Ascending aorta (tissue), 2 donors: ENCODE measurements around the gene CPNE4. TPM values are rescaled to one million over a fixed set of nuclear protein-coding genes. Genes with fewer than 3 reads are reported as not detected.
"Not testable (repeated sequence)": the region's sequence is repeated elsewhere in the genome, so short reads cannot be mapped to it uniquely, and the experiment has no call there.

Experiments used
- DNase-seq, 2 donors: peaks; one replicate each; pipeline ENCODE4 v3.0.0-alpha.2; 2019; ENCODE audit warnings: low spot score in 2 of 2
- H3K27ac ChIP-seq, 2 donors: fragments of 200-600 bp; sonication (generic); one replicate each; pipeline ENCODE4 v1.5.1; 2016 to 2017; ENCODE audit warnings: mild to moderate bottlenecking in 1 of 2
- H3K27me3 ChIP-seq: fragments of 200-600 bp; sonication (generic); one replicate; pipeline ENCODE4 v1.5.1; 2017
- H3K36me3 ChIP-seq, 2 donors: fragments of 200-600 bp; sonication (generic); one replicate each; pipeline ENCODE4 v1.5.1; 2016
- H3K4me1 ChIP-seq, 2 donors: fragments of 200-600 bp; sonication (generic); one replicate each; pipeline ENCODE4 v1.5.1; 2016 to 2017; ENCODE audit warnings: mild to moderate bottlenecking in 1 of 2
- H3K4me3 ChIP-seq, 2 donors: fragments of 200-600 bp; sonication (generic); one replicate each; pipeline ENCODE4 v1.5.1; 2016 to 2017; ENCODE audit warnings: mild to moderate bottlenecking in 1 of 2
- H3K9me3 ChIP-seq, 2 donors: fragments of 200-600 bp; sonication (generic); one replicate each; pipeline ENCODE4 v1.5.1; 2016
- intact Hi-C: fragments of 100-400 bp; cut with DNase I; formaldehyde crosslinking; loops from one replicate; pipeline ENCODE4 v1.15.1; 2023
- total RNA-seq: library from RNA; depleted of rRNA; stranded (reverse); fragments of >200 nt; gene quantifications from one replicate; pipeline ENCODE4 v1.1.0, GENCODE V29; 2016
- TF ChIP-seq, protein P1 (sequence below), 3 experiments: fragments of 200-600 bp in 2 of 3; fragments of 450-650 bp in 1 of 3; sonication (generic) in 2 of 3; IDR thresholded peaks; one replicate each; pipeline ENCODE4 v1.5.1; 2016 to 2019; ENCODE audit warnings: antibody characterized with exemption in 3 of 3, mild to moderate bottlenecking in 1 of 3, moderate library complexity in 1 of 3

CPNE4 gene
- total RNA-seq, 1 donor from 2014 or later: not detected

DNA sequence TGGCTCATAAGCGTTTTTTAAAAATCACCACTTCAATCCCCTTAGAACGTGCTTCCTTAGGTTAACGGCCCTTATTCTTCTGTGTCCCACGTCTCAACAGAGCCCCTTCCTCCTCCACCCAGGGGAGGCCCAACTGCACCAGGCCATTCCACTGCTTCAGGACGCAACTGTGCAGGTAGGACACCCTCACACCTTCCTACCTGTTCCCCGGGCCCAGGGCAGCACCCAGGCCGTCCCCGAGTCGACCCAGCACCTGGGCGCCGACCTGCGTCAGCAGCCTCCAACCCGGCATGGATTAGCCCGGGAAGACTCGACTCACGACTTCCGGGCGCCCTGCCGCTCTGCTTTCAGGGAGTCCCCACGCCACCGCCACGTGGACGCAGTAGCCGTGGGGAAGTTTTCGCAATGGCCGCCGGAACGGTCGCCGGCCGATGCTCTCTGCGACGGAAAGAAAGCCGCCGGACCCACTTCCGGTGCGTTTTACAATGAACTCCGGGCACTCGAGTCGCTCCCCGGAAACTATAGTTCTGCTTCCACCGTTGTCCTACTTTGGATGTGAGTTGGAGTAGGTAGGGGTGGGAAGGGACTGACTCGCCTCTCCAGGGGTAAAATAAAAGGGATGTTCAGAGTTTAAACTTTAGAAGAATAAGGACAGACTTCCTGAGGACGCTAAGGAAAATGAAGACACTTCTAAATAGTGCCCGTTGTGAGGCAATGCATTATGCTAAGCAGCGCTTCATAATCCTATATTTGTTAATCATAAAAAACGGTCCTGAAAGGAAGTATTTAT, 532.1 kb downstream of the CPNE4 start, which contains the start of gene MRPL3:
Gene MRPL3, minus strand, starts transcription at position 442 of the 790 bp plus-strand sequence. Its CDS starts 150 bp downstream, at position 292.
- TF ChIP-seq, protein P1, sequence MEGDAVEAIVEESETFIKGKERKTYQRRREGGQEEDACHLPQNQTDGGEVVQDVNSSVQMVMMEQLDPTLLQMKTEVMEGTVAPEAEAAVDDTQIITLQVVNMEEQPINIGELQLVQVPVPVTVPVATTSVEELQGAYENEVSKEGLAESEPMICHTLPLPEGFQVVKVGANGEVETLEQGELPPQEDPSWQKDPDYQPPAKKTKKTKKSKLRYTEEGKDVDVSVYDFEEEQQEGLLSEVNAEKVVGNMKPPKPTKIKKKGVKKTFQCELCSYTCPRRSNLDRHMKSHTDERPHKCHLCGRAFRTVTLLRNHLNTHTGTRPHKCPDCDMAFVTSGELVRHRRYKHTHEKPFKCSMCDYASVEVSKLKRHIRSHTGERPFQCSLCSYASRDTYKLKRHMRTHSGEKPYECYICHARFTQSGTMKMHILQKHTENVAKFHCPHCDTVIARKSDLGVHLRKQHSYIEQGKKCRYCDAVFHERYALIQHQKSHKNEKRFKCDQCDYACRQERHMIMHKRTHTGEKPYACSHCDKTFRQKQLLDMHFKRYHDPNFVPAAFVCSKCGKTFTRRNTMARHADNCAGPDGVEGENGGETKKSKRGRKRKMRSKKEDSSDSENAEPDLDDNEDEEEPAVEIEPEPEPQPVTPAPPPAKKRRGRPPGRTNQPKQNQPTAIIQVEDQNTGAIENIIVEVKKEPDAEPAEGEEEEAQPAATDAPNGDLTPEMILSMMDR (IDR thresholded peaks at IDR 0.05): no peak
- H3K4me1 ChIP-seq: peaks cover 4 to 12% of the 10 kb centered on the region in 2 donors
- intact Hi-C loops: loop anchor here (5.0 to 10.0 kb wide), 3 partner anchors 120 to 755 kb away; partner anchors contain the start of genes ASTE1, NEK11, NUDT16 and PIK3R4
- H3K27ac ChIP-seq: peak within 1 kb of the TSS; percentile 68
- H3K4me3 ChIP-seq: peak within 1 kb of the TSS; percentile 82 to 96
- H3K27me3 ChIP-seq: no peaks in the 10 kb centered on the region
- peak; percentile 57 to 90 for DNase-seq
- H3K9me3 ChIP-seq: no peaks in the 10 kb centered on the region
- H3K36me3 ChIP-seq: peaks cover 4 to 26% of the 10 kb centered on the region in 2 donors

DNA sequence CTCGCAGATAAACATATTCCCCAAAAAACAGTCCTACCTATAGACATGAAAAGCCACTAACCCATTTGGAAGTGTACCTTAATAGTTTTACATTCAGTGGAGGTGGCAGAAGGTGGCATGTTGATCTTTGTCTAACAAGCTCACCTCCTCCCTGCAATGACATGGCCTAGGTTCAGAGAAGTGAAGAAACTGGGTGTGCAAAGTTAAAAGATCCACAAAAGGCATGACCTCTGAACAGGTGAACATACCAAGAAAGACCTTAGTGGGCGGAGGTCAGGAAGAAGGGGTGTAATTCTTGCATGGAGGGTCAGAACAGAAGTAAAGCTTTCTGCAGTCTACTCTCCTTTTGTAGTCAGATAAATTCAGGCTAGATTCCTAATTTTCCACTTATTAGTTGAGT, 532.9 kb downstream of the CPNE4 start:
- no peaks in the 10 kb centered on the region for H3K27me3 ChIP-seq
- no peak for DNase-seq
- no peaks in the 10 kb centered on the region for H3K9me3 ChIP-seq
- H3K27ac ChIP-seq: peak overlapping the region; percentile 68
- peak overlapping the region; percentile 82 to 96 for H3K4me3 ChIP-seq
- TF ChIP-seq, protein P1 (IDR thresholded peaks at IDR 0.05): no peak
- H3K4me1 ChIP-seq: peaks cover 4 to 12% of the 10 kb centered on the region in 2 donors
- intact Hi-C loops: loop anchor here (5.0 to 10.0 kb wide), 3 partner anchors 120 to 755 kb away; partner anchors contain the start of genes ASTE1, NEK11, NUDT16 and PIK3R4
- H3K36me3 ChIP-seq: peaks cover 8 to 33% of the 10 kb centered on the region in 2 donors

DNA sequence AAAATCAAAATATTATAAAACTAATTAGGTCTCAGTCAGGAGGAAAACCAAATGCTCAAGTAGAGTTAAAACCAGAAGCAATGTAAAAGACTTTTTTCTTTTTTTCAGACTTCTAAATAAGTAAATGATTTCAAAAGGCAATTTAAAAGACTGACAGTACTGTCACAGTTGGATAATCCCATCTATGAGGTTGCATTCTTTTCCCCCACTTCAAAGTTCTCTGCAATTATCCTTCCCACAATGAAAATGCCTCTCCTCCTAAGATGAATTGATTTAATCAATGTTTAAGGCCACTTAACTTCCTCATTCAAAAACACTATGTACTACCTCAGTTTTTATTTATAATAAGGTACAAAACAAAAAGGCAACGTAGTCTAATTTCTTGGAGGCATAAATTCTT, 540.1 kb downstream of the CPNE4 start:
- no peaks in the 10 kb centered on the region for H3K9me3 ChIP-seq
- H3K4me3 ChIP-seq: no peak overlapping the region
- no peak for DNase-seq
- no peak overlapping the region for H3K27ac ChIP-seq
- intact Hi-C loops: no loop called here
- no peaks in the 10 kb centered on the region for H3K4me1 ChIP-seq
- peaks cover 21 to 84% of the 10 kb centered on the region in 2 donors for H3K36me3 ChIP-seq
- TF ChIP-seq, protein P1 (IDR thresholded peaks at IDR 0.05): no peak
- H3K27me3 ChIP-seq: no peaks in the 10 kb centered on the region

DNA sequence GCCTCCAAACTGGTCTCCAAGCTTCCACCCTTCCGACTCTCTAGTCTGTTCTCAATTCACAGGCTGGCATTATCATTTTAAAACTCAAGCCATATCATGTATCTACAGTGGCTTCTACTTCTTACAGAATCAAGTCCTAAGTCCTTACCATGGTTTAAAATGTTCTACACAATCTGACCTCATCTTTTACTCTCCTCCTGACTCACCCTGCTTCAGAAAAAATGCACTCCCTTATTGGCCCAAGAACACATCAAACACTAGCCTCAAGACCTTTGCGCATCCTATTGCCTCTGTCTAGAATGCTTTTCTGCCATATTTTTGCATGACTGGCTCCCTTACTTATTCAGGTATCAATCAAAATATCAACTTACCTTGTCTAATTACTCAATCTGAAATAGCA, 543.0 kb downstream of the CPNE4 start:
- intact Hi-C loops: no loop called here
- TF ChIP-seq, protein P1 (IDR thresholded peaks at IDR 0.05): no peak
- Histone ChIP-seq H3K27ac (no peak overlapping the region), H3K9me3 (no peaks in the 10 kb centered on the region), H3K4me1 (no peaks in the 10 kb centered on the region), H3K27me3 (no peaks in the 10 kb centered on the region), H3K36me3 (peaks cover 23 to 74% of the 10 kb centered on the region in 2 donors), H3K4me3 (no peak overlapping the region)
- DNase-seq: no peak

DNA sequence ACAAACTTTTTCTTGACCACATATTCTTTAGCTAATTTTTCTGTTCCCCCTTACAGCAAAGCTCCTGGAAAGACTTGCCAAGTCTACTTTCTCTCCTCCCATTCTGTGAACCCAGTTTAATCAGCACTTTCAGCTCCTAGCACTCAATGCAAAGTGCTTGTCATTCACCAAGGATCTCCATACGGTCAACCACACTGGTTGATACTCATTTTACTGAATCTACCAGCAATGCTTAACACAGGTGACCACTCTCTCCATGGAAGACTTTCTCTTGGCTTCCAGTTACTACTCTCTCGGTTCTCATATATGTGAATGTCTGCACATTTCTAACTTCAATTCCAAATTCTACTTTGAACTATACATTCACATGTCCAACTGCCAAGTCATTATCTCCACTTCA, 543.7 kb downstream of the CPNE4 start:
- DNase-seq: no peak
- intact Hi-C loops: no loop called here
- TF ChIP-seq, protein P1 (IDR thresholded peaks at IDR 0.05): no peak
- H3K4me3 ChIP-seq: no peak overlapping the region
- H3K36me3 ChIP-seq: peaks cover 22 to 67% of the 10 kb centered on the region in 2 donors
- no peak overlapping the region for H3K27ac ChIP-seq
- H3K9me3 ChIP-seq: no peaks in the 10 kb centered on the region
- H3K27me3 ChIP-seq: no peaks in the 10 kb centered on the region
- H3K4me1 ChIP-seq: no peaks in the 10 kb centered on the region

DNA sequence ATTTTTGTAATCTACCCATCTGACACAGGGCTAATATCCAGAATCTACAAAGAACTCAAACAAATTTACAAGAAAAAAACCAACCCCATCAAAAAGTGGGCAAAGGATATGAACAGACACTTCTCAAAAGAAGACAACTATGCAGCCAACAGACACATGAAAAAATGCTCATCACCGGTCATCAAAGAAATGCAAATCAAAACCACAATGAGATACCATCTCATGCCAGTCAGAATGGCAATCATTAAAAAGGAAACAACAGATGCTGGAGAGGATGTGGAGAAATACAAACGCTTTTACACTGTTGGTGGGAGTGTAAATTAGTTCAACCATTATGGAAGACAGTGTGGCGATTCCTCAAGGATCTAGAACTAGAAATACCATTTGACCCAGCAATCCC, 548.3 kb downstream of the CPNE4 start:
- H3K4me3 ChIP-seq, H3K4me1 ChIP-seq, intact Hi-C loops, H3K27me3 ChIP-seq, DNase-seq, H3K9me3 ChIP-seq, H3K27ac ChIP-seq: not testable (repeated sequence)
- H3K36me3 ChIP-seq: peaks cover 21 to 40% of the 10 kb centered on the region in 2 donors
